ENCODE measurements around the gene C12orf76. TPM values are rescaled to one million over a fixed set of nuclear protein-coding genes. Genes with fewer than 3 reads are reported as not detected.
A peak's percentile ranks its signal among the peaks of the same experiment; 100 is the strongest.

Gene C12orf76
- total and polyA plus RNA-seq, 2 of the 13 experiments (the other 11 are each of a cell fraction or from before 2014, with no cell fraction given) = 15.8 to 38.4 TPM

- peak; percentile 82; the same call in 1 of the 2 replicates for TF ChIP-seq ZNF142 (CRISPR knock-in tag; IDR thresholded peaks at IDR 0.05)
- peak; percentile 88 for TF ChIP-seq ZNF143 (CRISPR knock-in tag; IDR thresholded peaks at IDR 0.05)
- TF ChIP-seq STAT5B (CRISPR knock-in tag; IDR thresholded peaks at IDR 0.05) = no peak
- no peak for TF ChIP-seq ZNF326 (CRISPR knock-in tag; IDR thresholded peaks at IDR 0.05; ENCODE audit: borderline replicate concordance)
- TF ChIP-seq MTERF4 (CRISPR knock-in tag; IDR thresholded peaks at IDR 0.05) = peak; percentile 74
- no peak for TF ChIP-seq ZNF678 (CRISPR knock-in tag; IDR thresholded peaks at IDR 0.05)
- TF ChIP-seq TP53 (CRISPR knock-in tag; conservative IDR thresholded peaks at IDR 0.05) = no peak
- 0 out of 2 replicates have a peak, but pooled peaks have one; percentile 67 for TF ChIP-seq KDM4B (CRISPR knock-in tag; IDR thresholded peaks at IDR 0.05)
- TF ChIP-seq POLR2G (IDR thresholded peaks at IDR 0.05; ENCODE audit: low read depth, low read length) = peak; percentile 87
- no peak for TF ChIP-seq ZFP36L1 (CRISPR knock-in tag; IDR thresholded peaks at IDR 0.05)
- peak; percentile 81; the same call in 1 of the 2 replicates for TF ChIP-seq THRA (CRISPR knock-in tag; IDR thresholded peaks at IDR 0.05; ENCODE audit: borderline replicate concordance)
- TF ChIP-seq TCF7L2 (IDR thresholded peaks at IDR 0.05; ENCODE audit: low read depth, low read length) = no peak
- peak; percentile 24; the same call in 1 of the 2 replicates for TF ChIP-seq ZNF7 (CRISPR knock-in tag; IDR thresholded peaks at IDR 0.05)
- peak; percentile 88 for TF ChIP-seq HMGXB3 (CRISPR knock-in tag; IDR thresholded peaks at IDR 0.05; ENCODE audit: borderline replicate concordance)
- peak; percentile 94 for TF ChIP-seq ZBTB25 (CRISPR knock-in tag; IDR thresholded peaks at IDR 0.05)
Observed at GRCh38 chr12:110048242-110049027, at the start of gene C12orf76 (continued).

Measured in HepG2 (cell line).